Activated CD4-positive, alpha-beta T cell treated with anti-CD3 and anti-CD28 coated beads, Interleukin-2, amount 10 ng/mL, durations not matched to agents 7 days and 5 days (primary cell): ENCODE measurements around the gene PPBP. TPM values are rescaled to one million over a fixed set of nuclear protein-coding genes. Genes with fewer than 3 reads are reported as not detected.

Source experiments
- total RNA-seq, 2 experiments: library from RNA; stranded (reverse); gene quantifications; one replicate each; pipeline ENCODE4 v1.2.3, GENCODE V29; 2021

Gene PPBP
- total RNA-seq, 2 experiments from 2014 or later, result not detected

Other genes starting within 250 kb of the PPBP start
- gene CXCL8, start 247.6 kb downstream of the PPBP start, total RNA-seq, result under 1 TPM; 0.15 to 0.19 TPM
- gene CXCL6, start 151.5 kb downstream of the PPBP start, total RNA-seq, result not detected
- not detected for gene PF4V1, start 134.9 kb downstream of the PPBP start, total RNA-seq
- gene CXCL1, start 118.8 kb downstream of the PPBP start, total RNA-seq, result not detected
- gene PF4, start 6.2 kb downstream of the PPBP start, total RNA-seq, result not detected
- not detected for gene CXCL5, start 10.5 kb upstream of the PPBP start, total RNA-seq
- gene CXCL3, start 50.5 kb upstream of the PPBP start, total RNA-seq, result not detected
- gene CXCL2, start 111.0 kb upstream of the PPBP start, total RNA-seq, result under 1 TPM in 1 of 2 experiments, not detected in 1; 0.22 TPM
- gene MTHFD2L, start 169.9 kb upstream of the PPBP start, total RNA-seq, result 1 to 10 TPM; 7.9 to 8.9 TPM